Measurements from ENCODE around the gene DLG3.

The DLG3 gene

GRCh38 chrX:70479247-70479921, 34.7 kb downstream of the DLG3 start:
- TF ChIP-seq ZFX (IDR thresholded peaks at IDR 0.05): no peak
- TF ChIP-seq CTCF (conservative IDR thresholded peaks at IDR 0.05): no peak
- peak overlapping the region; percentile 81 for H3K27ac ChIP-seq

DNA sequence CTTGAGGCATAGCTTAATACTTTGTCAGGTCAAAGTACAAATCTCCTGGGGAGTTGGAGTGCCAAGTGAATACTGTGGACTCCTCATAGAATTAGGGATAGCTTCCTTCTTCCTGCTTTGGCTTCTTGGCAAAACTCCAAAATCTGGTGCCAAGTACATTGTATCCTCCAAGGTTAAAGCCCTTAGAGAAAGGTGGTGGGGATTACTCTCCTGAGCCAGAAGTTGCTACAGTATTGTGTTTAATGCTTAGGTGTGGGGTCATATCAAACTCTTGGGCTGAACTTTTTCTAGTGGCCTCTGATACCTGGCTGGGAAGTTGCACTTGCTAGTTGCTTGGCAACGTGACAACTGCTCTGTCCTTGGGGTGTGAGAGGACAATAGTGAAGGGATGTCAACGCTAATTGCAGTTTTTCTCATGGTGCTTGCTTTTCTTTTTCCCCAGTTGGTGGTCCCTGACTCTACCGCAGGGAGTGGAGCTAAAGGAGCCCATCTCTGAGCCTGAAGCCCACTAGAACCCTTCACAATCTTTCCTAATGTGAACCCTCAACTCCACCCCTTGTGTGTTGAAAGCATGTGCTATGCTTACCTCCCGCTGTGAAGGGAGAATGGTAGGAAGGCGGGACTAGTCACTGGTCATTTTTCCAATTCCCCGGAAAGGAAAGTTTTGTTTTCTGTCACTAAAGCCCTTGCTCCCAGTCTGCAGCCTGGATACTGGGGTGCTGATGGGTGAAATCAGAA, 35.5 kb downstream of the DLG3 start:
- H3K27ac ChIP-seq: peak overlapping the region; percentile 81

GRCh38 chrX:70480660-70481018, 36.0 kb downstream of the DLG3 start:
- TF ChIP-seq CTCF (conservative IDR thresholded peaks at IDR 0.05) (no peak), ZFX (IDR thresholded peaks at IDR 0.05) (no peak)
- peak overlapping the region; percentile 81 for H3K27ac ChIP-seq

More for the DNA sequence above, 35.5 kb downstream of the DLG3 start:
- no peak for TF ChIP-seq ZFX (IDR thresholded peaks at IDR 0.05)

GRCh38 chrX:70481471-70482270, 37.0 kb downstream of the DLG3 start:
- TF ChIP-seq ZFX (IDR thresholded peaks at IDR 0.05) (no peak), CTCF (conservative IDR thresholded peaks at IDR 0.05) (no peak)
- H3K27ac ChIP-seq: peak overlapping the region; percentile 43; the same call in 1 of the 2 replicates

DNA sequence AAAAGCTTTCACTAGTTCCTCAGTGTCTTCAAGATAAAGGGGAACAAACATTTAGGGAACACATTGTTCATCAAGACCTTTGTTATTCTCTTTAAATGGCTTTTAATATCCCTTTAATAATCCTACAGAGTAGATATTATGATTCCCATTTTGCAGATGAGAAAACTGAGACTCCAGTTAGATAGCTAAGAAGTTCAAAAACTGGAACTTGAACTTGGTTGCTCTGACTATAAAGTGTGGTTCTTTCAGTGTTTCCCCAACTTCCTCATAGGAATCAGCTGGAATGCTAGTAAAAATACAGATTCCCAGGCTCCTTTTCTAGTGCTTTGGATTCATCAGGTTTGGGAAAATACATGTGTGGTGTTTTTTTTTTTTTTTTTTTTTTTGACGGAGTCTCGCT, 37.7 kb downstream of the DLG3 start:
- H3K27ac ChIP-seq: no peak overlapping the region
- TF ChIP-seq CTCF (conservative IDR thresholded peaks at IDR 0.05) (no peak), ZFX (IDR thresholded peaks at IDR 0.05) (no peak)

DNA sequence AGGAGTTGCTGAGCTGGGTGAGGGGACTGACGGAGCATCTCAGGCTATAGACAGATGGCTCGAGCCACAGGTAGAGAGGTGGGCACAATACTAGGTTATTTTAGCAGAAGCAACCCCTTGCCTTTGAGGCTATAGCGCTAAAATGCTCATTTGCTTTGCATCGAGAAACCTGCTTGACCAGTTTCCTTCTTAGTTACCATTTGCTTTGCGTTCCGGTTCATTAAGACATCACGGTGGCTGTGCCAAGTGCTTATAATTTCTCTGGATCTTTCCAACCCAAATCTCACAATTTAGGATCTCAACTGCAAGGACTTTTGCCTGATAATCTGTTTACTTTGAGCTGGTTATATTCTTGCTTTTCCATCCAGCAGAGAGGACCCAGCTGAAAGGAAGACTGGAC, 40.8 kb downstream of the DLG3 start:
- H3K27ac ChIP-seq: peak overlapping the region; percentile 71

DNA sequence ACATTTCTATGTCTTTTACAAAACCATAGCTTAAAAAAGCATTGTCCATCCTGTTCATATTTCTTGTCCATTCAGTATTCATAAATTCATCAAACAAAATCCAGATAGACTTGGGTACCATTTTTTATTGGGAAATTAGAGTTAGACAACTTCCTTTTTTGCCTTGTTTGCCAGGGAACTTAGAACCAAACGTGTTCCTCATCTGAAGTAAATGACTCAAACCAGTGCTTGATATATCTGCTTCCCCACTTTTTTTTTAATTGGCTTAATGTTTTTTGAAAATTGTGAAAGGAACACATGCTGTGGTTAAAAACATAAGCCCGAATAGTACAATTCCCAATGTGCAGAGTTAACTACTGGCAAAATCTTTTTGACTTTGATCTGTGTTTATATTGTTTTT, 44.2 kb downstream of the DLG3 start:
- no peak overlapping the region for H3K27ac ChIP-seq

More for the DNA sequence above, 40.8 kb downstream of the DLG3 start:
- TF ChIP-seq ZFX (IDR thresholded peaks at IDR 0.05): no peak
- TF ChIP-seq CTCF (conservative IDR thresholded peaks at IDR 0.05): no peak

More for the DNA sequence above, 44.2 kb downstream of the DLG3 start:
- TF ChIP-seq ZFX (IDR thresholded peaks at IDR 0.05) (no peak), CTCF (conservative IDR thresholded peaks at IDR 0.05) (no peak)
